ENCODE data around the gene SERPINA5. TPM values are rescaled to one million over a fixed set of nuclear protein-coding genes. Genes with fewer than 3 reads are reported as not detected.
"Not testable (repeated sequence)": the region's sequence is repeated elsewhere in the genome, so short reads cannot be mapped to it uniquely, and the experiment has no call there.

Gene SERPINA5
- total RNA-seq, 1 donor: not detected

DNA sequence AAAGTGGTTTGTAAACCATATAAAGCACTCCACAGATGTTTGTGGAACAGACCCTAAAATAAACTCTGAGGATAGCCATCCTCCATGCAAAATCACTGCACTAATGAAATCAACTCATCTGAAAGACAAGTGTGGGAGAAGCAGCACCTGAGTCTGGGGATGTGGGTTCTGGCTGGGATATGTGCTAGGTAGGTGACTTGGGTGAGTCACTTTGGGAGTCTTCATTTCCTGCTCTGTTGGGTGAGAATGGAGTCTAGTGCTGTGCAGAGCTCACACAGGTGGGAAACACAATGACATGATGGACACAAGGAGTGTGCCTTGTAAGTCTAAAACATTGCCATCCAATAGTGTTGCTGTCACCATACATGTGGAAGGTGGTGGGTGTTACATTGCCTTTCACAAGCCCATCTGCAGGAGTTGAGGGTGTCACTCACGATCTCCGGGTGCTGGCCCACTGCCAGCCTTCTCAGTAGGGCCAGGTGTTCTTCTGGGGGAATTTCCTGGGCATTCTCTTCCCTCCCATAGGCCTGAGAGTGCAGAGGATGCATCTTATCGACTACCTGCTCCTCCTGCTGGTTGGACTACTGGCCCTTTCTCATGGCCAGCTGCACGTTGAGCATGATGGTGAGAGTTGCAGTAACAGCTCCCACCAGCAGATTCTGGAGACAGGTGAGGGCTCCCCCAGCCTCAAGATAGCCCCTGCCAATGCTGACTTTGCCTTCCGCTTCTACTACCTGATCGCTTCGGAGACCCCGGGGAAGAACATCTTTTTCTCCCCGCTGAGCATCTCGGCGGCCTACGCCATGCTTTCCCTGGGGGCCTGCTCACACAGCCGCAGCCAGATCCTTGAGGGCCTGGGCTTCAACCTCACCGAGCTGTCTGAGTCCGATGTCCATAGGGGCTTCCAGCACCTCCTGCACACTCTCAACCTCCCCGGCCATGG lies 18.0 kb upstream of the SERPINA5 start:
- Histone ChIP-seq H3K27me3 (ENCODE audit: insufficient read depth, low read length) (no peaks in the 10 kb centered on the region), H3K4me1 (ENCODE audit: insufficient read depth, low read length) (no peaks in the 10 kb centered on the region), H3K9me3 (ENCODE audit: low read depth, low read length) (no peaks in the 10 kb centered on the region), H3K4me3 (ENCODE audit: low read length) (no peak overlapping the region)

DNA sequence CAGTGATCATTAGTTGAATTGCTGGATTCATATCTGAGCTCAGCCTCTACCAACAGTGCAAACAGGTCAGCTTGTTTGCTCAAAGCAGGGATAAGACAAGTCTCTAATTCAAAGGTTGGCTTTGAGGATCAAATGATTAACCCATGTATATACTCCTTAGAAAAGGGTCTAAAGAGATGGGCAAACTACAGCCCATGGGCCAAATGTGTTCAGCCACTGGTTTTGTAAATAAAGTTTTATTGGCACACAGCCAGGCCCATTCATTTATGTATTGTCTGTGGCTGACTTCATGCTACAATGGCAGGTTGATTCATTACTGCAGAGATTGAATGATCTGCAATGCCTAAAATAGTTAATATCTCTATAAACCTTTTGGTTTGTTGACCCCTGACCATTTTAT lies 16.8 kb upstream of the SERPINA5 start:
- Histone ChIP-seq H3K9me3 (ENCODE audit: low read depth, low read length) (no peaks in the 10 kb centered on the region), H3K4me1 (ENCODE audit: insufficient read depth, low read length) (no peaks in the 10 kb centered on the region)

DNA sequence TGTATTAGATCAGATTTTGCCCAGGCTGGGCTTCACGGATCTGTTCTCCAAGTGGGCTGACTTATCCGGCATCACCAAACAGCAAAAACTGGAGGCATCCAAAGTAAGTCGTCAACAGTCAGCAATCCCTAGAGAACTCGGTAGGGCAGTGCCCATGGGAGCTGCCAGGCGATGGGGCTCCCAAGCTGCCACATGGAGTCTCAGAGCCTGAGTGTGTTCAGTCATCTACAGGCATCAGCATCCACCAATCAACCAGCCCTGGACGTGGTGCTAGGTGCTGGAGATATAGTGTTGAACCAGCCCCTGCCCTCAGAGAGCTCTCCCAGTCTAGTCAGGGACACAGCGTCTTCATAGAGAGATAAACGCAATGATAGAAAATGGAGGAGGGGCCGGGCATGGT lies 13.0 kb upstream of the SERPINA5 start:
- Histone ChIP-seq H3K4me3 (ENCODE audit: low read length) (no peak overlapping the region), H3K4me1 (ENCODE audit: insufficient read depth, low read length) (no peaks in the 10 kb centered on the region), H3K9me3 (ENCODE audit: low read depth, low read length) (no peaks in the 10 kb centered on the region), H3K27me3 (ENCODE audit: insufficient read depth, low read length) (no peaks in the 10 kb centered on the region)

More for the DNA sequence above, 16.8 kb upstream of the SERPINA5 start:
- no peak overlapping the region for H3K4me3 ChIP-seq (ENCODE audit: low read length)
- H3K27me3 ChIP-seq (ENCODE audit: insufficient read depth, low read length): no peaks in the 10 kb centered on the region

DNA sequence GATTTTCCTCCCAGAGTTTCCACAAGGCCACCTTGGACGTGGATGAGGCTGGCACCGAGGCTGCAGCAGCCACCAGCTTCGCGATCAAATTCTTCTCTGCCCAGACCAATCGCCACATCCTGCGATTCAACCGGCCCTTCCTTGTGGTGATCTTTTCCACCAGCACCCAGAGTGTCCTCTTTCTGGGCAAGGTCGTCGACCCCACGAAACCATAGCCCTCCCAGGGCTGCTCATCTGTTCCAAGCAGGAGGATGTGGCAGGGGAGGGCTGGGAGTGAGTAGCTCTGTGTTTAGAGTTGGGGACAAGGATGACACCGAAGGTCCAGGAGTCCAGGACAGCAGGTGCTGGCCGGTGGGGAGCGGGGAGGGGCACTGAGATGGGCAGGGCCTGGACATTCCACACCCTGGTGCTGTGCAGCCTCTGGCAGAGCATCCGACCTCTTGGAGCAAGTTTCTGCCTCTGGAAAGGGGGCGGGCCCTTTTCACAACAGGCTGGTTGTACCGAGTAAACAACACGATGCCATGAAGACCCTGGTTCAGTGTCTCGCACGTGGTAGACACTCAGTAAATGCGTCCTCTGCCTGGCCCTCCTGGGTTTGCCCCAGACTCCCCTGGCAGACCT lies 11.7 kb upstream of the SERPINA5 start:
- H3K4me3 ChIP-seq (ENCODE audit: low read length): no peak overlapping the region
- H3K27me3 ChIP-seq (ENCODE audit: insufficient read depth, low read length): no peaks in the 10 kb centered on the region
- no peaks in the 10 kb centered on the region for H3K9me3 ChIP-seq (ENCODE audit: low read depth, low read length)
- H3K4me1 ChIP-seq (ENCODE audit: insufficient read depth, low read length): no peaks in the 10 kb centered on the region

DNA sequence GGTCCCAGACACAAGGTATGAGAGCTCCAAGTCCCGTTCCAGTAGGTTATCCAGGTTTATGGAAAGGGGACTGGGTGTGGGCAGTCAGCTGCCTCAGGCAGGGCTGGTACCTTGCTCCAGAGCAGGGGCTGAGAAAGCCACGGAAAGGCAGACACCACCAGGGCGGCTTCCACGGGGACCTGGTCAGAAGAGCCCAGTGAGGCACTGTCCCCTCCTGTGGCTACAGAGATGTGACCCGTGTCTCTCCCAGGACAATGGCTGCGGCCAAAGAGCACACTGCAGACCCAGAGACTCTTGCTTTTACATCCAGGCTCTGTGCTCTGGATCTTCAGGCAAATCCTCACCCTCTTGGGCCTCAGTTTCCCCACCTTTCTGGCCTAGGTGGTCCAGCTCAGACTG lies 11.2 kb upstream of the SERPINA5 start:
- no peaks in the 10 kb centered on the region for H3K9me3 ChIP-seq (ENCODE audit: low read depth, low read length)
- no peaks in the 10 kb centered on the region for H3K4me1 ChIP-seq (ENCODE audit: insufficient read depth, low read length)
- no peaks in the 10 kb centered on the region for H3K27me3 ChIP-seq (ENCODE audit: insufficient read depth, low read length)
- H3K4me3 ChIP-seq (ENCODE audit: low read length): no peak overlapping the region

DNA sequence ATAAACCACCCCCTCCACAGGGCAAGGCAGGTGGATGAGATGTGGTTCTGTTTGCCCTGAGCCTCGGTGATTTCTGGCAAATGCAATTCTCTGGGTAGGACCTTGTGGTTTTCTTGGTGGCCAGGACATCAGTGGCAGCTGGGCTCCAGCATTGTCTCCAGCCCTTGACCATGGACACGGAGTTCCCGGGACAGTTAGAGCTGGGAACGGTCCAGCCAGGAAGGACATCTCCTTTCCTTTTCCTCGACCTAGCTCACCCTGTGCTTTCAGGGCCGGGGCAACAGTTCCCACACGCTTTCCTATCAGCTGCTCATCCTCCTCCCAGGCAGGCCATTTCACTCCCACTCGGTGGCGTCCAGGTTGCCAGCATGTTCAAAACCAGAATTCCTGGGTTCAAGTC lies 10.8 kb upstream of the SERPINA5 start:
- Histone ChIP-seq H3K4me1 (ENCODE audit: insufficient read depth, low read length) (no peaks in the 10 kb centered on the region), H3K4me3 (ENCODE audit: low read length) (no peak overlapping the region), H3K27me3 (ENCODE audit: insufficient read depth, low read length) (no peaks in the 10 kb centered on the region), H3K9me3 (ENCODE audit: low read depth, low read length) (no peaks in the 10 kb centered on the region)

DNA sequence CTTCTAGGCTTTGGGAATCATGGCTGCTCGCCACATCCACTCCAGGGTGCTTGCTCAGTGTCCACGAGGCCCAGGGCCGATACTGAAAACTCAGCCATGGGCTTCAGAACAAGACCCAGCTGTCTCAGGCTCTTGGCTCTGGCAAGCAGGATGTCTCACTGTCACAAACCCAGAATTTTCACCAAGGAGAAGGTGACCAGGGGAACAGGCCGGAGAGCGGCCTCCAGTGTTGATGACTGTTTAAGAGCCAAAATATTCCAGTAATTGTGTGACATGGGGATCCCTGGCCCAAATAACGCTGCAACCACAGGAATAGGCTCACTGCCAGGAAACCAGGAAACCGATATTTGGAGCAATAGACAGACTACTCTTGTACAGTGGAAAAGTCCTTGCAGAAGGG lies 9.8 kb upstream of the SERPINA5 start:
- Histone ChIP-seq H3K4me1 (ENCODE audit: insufficient read depth, low read length) (no peaks in the 10 kb centered on the region), H3K4me3 (ENCODE audit: low read length) (no peak overlapping the region), H3K9me3 (ENCODE audit: low read depth, low read length) (no peaks in the 10 kb centered on the region)

DNA sequence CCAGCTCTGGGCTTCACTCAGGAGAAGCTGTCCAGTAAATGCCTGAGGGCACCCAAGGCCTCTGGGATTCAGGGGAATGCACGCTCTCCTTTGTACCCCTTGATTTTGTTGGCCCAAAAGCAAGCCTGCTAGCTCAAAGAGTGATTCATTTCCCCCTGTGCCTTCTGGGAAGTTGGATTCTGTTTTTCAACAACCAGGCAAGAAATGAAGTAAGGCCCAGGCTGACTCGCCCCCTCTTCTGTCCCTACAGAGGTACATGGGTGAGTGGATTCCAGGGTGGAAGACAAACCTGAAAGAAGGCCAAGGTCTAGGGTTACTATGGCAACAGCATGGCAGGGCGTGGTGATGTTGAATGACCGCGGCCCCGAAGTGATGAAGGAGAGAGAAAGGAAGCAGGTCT lies 9.3 kb upstream of the SERPINA5 start:
- Histone ChIP-seq H3K9me3 (ENCODE audit: low read depth, low read length) (no peaks in the 10 kb centered on the region), H3K4me3 (ENCODE audit: low read length) (no peak overlapping the region), H3K4me1 (ENCODE audit: insufficient read depth, low read length) (no peaks in the 10 kb centered on the region), H3K27me3 (ENCODE audit: insufficient read depth, low read length) (no peaks in the 10 kb centered on the region)

More for the DNA sequence above, 9.8 kb upstream of the SERPINA5 start:
- H3K27me3 ChIP-seq (ENCODE audit: insufficient read depth, low read length): no peaks in the 10 kb centered on the region

DNA sequence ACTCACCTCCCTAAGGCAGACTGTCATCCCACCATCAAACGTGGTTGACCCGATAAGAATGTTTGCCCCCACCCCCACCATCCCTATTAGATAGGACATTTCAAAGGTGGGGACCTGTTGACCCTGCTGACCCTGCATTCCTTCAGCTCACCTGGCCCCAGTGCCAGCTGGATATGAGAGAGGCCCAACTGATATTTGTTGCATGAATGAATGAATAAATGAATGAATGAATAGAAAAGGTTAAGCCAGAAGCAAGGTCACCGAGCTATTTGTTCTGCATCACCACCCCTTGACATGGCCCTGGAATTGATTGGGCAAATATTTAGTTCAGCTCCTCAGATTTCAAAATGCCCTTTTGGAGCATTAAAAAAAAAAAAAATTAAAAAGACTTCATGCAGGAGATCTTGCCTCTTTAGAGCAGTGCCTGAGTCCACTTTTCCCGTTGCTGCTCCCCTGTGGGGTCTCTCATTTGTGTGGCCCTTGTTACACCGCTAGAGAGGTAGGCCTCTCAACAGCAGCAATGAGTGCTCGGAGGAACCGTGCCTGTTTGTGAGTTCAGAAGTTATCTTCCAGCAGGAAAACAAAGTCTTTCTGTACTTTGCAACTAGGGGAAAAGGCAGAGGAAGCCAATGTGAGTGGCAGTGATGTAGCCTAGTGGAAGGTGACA lies 8.5 kb upstream of the SERPINA5 start:
- Histone ChIP-seq H3K27me3 (ENCODE audit: insufficient read depth, low read length) (no peaks in the 10 kb centered on the region), H3K4me1 (ENCODE audit: insufficient read depth, low read length) (no peaks in the 10 kb centered on the region), H3K4me3 (ENCODE audit: low read length) (no peak overlapping the region), H3K9me3 (ENCODE audit: low read depth, low read length) (no peaks in the 10 kb centered on the region)

DNA sequence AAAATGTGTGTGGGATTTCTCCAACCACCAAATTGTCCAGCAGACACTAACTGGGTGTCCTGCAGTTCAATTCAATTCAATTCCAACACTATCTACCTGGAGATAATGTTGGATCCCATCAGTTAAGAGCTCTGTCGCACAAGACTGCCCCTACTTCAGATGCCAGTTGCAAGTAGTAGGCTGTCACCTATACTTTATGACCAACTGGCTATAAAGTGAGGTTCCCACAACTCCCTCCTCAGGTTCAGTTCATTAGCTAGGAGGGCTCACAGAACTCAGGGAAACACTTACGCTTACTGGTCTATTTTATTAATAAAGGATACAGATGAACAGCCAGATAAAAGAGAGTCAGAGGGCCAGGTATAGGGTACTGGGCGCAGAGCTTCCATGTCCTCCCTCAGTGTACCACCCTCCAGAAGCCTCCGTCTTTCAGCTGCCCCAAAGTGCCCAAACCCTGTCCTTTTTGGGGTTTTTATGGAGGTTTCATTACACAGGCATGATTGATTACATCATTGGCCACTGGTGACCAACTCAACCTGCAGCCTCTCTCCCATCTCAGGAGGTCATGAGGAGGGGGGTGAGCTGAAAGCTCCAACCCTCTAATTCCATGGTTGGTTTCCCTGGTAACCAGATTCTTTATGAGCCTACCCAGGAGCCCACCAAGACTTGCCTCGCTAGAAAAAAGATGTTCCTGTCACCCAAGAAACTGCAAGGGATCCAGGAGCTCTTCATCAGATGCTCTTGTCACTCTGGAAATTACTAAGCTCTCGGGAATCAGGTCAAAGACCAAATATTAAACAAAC lies 7.5 kb upstream of the SERPINA5 start:
- Histone ChIP-seq H3K4me1 (ENCODE audit: insufficient read depth, low read length) (no peaks in the 10 kb centered on the region), H3K9me3 (ENCODE audit: low read depth, low read length) (no peaks in the 10 kb centered on the region), H3K27me3 (ENCODE audit: insufficient read depth, low read length) (no peaks in the 10 kb centered on the region), H3K4me3 (ENCODE audit: low read length) (no peak overlapping the region)

DNA sequence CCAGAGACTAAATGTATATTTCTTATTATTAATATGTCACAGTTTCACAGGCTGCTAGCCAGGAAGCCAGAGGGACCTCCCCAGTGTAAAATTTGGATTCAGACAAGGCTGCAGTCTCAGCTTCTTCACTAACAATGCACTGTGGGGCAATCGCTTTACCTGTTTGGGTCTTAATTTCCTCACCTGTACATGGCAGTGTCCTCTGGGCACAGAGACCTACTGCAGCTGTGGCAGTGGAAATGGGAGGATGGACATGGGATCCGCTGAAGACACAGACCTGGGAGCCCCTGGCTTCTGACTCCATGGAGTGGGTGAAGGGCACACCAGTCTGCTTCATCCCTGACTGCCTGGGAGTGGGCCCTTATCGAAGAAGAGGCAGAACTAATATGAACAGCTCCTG lies 6.9 kb upstream of the SERPINA5 start:
- H3K4me3 ChIP-seq (ENCODE audit: low read length): no peak overlapping the region
- H3K27me3 ChIP-seq (ENCODE audit: insufficient read depth, low read length): no peaks in the 10 kb centered on the region
- H3K4me1 ChIP-seq (ENCODE audit: insufficient read depth, low read length): no peaks in the 10 kb centered on the region
- no peaks in the 10 kb centered on the region for H3K9me3 ChIP-seq (ENCODE audit: low read depth, low read length)

DNA sequence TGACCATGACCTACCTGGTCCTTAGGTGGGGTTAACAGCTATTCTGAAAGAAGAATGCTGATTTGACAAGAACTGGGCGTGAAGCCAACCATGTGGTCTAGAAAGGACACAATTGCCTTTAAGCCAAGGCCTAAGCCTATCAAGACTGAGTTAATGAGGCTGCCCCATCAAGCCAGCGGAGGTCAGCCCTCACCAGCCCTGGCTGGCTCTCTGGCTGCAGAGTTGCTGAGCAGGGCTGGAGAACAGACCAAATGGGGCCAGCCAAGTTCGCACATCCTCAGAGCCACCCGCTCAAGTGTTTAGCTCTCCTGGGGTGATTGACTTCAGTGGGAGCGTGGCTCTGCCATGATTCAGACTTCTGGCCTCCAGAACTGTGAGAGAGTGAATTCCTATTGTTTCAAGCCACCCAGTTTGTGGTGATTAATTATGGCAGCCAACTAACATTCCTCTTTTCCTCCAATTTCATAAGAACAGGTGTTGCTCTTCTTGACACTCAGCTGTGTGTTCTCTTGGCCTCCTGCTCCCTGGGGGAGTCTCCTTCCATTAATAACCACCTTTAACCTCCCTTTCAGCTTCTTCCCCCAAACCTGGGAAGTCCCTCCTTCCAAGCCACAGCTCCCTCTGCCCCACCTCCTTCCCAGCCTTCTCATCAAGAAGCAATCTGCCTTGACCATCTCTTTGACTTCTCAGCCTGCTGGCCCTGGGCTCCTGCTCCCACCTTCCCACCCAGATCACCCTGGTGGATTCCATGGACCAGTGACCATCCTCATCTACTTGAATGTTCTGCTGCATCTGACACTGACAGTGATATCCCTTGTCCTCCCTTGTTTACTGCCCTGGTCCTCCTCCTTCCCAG lies 5.3 kb upstream of the SERPINA5 start:
- no peaks in the 10 kb centered on the region for H3K27me3 ChIP-seq (ENCODE audit: insufficient read depth, low read length)
- H3K4me1 ChIP-seq (ENCODE audit: insufficient read depth, low read length): no peaks in the 10 kb centered on the region
- no peak overlapping the region for H3K4me3 ChIP-seq (ENCODE audit: low read length)
- H3K9me3 ChIP-seq (ENCODE audit: low read depth, low read length): no peaks in the 10 kb centered on the region

DNA sequence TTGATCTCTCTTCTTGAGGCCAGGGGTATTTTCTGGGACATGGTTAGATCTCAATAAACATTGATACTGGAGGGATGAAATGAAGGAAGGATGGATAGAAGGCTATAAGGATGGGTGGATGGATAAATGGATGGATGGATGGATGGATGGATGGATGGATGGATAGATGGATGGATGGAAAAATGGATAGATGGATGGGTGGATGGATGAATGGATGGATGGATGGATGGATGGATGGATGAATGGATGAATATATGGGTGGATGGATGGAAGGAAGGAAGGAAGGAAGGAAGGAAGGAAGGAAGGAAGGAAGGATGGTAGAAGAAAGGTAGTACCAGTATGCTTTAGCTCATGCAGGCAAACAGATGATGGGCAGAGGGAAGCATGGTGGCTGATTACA lies 3.8 kb upstream of the SERPINA5 start:
- not testable (repeated sequence) for H3K9me3 ChIP-seq (ENCODE audit: low read depth, low read length); H3K4me3 ChIP-seq (ENCODE audit: low read length); H3K4me1 ChIP-seq (ENCODE audit: insufficient read depth, low read length); H3K27me3 ChIP-seq (ENCODE audit: insufficient read depth, low read length)

DNA sequence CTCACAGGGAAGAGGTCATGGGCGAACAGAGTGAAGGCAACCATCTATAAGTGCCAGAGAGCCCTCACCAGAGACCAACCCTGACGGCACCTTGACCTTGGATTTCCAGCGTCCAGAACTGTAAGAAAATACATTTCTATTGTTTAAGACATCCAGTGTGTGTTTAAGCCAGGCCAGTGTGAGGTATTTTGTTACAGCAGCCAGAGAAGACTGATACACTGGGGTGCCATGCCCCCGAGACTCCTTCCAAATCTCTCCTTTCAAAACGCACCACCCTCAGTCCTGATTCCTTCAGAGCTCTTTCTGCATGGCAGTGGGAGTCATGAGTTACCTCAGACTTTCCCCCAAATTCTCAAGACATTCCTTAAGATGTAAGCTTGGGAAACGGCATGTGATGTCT lies 2.5 kb upstream of the SERPINA5 start:
- Histone ChIP-seq H3K9me3 (ENCODE audit: low read depth, low read length) (no peaks in the 10 kb centered on the region), H3K27me3 (ENCODE audit: insufficient read depth, low read length) (no peaks in the 10 kb centered on the region), H3K4me3 (ENCODE audit: low read length) (no peak overlapping the region), H3K4me1 (ENCODE audit: insufficient read depth, low read length) (no peaks in the 10 kb centered on the region)

Data from mononuclear cell (primary cell).